ENCODE measurements around the gene POP7. TPM values are rescaled to one million over a fixed set of nuclear protein-coding genes. Genes with fewer than 3 reads are reported as not detected.

The POP7 gene
- total and polyA plus RNA-seq, 2 donors (not counting 1 experiment from before 2014, with no cell fraction given) = 14.4 to 15.2 TPM

GRCh38 chr7:100675581-100676350 is 30.2 kb upstream of the POP7 start:
- Histone ChIP-seq H3K9me3 (ENCODE audit: control extremely low read depth in 1 of 3, control insufficient read depth in 2 of 3, insufficient read depth in 1 of 3, low read length in 2 of 3) (no peaks in the 10 kb centered on the region), H3K36me3 (replicated peaks in 1 of 2; ENCODE audit: control extremely low read depth in 1 of 2, control insufficient read depth in 1 of 2, extremely low read depth in 1 of 2, insufficient read depth in 2 of 2, low read length in 1 of 2) (peaks cover 0 to 39% of the 10 kb centered on the region in 2 experiments), H3K4me2 (replicated peaks; ENCODE audit: low read depth, low read length, poor library complexity, severe bottlenecking) (peak overlapping the region; percentile 85), H3K27me3 (replicated peaks in 1 of 4; ENCODE audit: control extremely low read depth in 1 of 4, control insufficient read depth in 3 of 4, insufficient read depth in 4 of 4, low read length in 3 of 4) (no peaks in the 10 kb centered on the region), H3K4me3 (ENCODE audit: control extremely low read depth in 1 of 5, extremely low read depth in 1 of 5, insufficient read depth in 1 of 5, low read depth in 2 of 5, low read length in 4 of 5) (peak overlapping the region in 4 of 5 experiments; percentile 94 to 99 (median 98)), H2AFZ (ENCODE audit: insufficient read depth, low read depth, low read length, poor library complexity, severe bottlenecking) (peak overlapping the region; percentile 54), H3K27ac (ENCODE audit: low read length in 2 of 2) (peak overlapping the region; percentile 78 to 97), H3K4me1 (ENCODE audit: control insufficient read depth in 2 of 2, insufficient read depth in 2 of 2, low read length in 2 of 2) (peaks cover 0 to 8% of the 10 kb centered on the region in 2 donors), H4K20me1 (ENCODE audit: control insufficient read depth, insufficient read depth, low read length, poor library complexity, severe bottlenecking) (peaks cover 45% of the 10 kb centered on the region), H3K9ac (ENCODE audit: low read length) (peak overlapping the region; percentile 97), H3K79me2 (ENCODE audit: control insufficient read depth, insufficient read depth, low read length) (peaks cover 12% of the 10 kb centered on the region)
- Mint-ChIP-seq H3K4me1 (peaks cover 10% of the 10 kb centered on the region), H3K9me3 (ENCODE audit: insufficient read depth) (no peaks in the 10 kb centered on the region), H3K4me3 (peak overlapping the region; percentile 94), H3K27me3 (no peaks in the 10 kb centered on the region), H3K27ac (peak overlapping the region; percentile 95)
- peak; percentile 41 for ATAC-seq (ENCODE audit: low read depth)
- CTCF ChIA-PET = interaction anchor here (4.2 to 4.7 kb wide), 2 partner anchors 15 to 30 kb away, joined by 14 to 53 read pairs; partner anchors contain the start of gene POP7
- POLR2A ChIA-PET = interaction anchor here (0.8 to 2.7 kb wide), 12 partner anchors 13 to 307 kb away, joined by 3 to 16 read pairs (median 4); partner anchors contain the start of genes FBXO24, POP7, SRRT and TSC22D4
- TF ChIP-seq CTCF (IDR thresholded peaks at IDR 0.05) (no peak), EZH2 (IDR thresholded peaks at IDR 0.05; ENCODE audit: borderline replicate concordance, insufficient read depth, low read depth, low read length, poor library complexity, severe bottlenecking) (no peak)
- WGBS (ENCODE audit: insufficient coverage) = 0% methylated on average over 35 of the region's 59 CpGs
- intact Hi-C loops (cut with micrococcal nuclease) = loop anchor here (2.0 to 10.0 kb wide), 2 partner anchors 247 to 591 kb away; partner anchors contain the start of genes COPS6, MEPCE, ZCWPW1 and ZNF3
- peak; percentile 95 for DNase-seq
